ENCODE data around the gene CFAP299. TPM values are rescaled to one million over a fixed set of nuclear protein-coding genes. Genes with fewer than 3 reads are reported as not detected.

CFAP299 gene
- total and polyA plus RNA-seq, 2 experiments from 2014 or later: not detected

GRCh38 chr4:81003597-81004111, 668.1 kb downstream of the CFAP299 start:
- Histone ChIP-seq H4K20me1 (ENCODE audit: insufficient read depth, poor library complexity, severe bottlenecking) (no peaks in the 10 kb centered on the region), H3K4me2 (no peak overlapping the region), H3K36me3 (replicated peaks; ENCODE audit: insufficient read depth, low read depth) (no peaks in the 10 kb centered on the region), H3K4me3 (no peak overlapping the region), H3K27ac (no peak overlapping the region), H3K79me2 (no peaks in the 10 kb centered on the region), H3K9me3 (ENCODE audit: low read depth) (no peaks in the 10 kb centered on the region), H3K9me2 (replicated peaks; ENCODE audit: insufficient read depth) (no peaks in the 10 kb centered on the region), H3K27me3 (no peaks in the 10 kb centered on the region), H2AFZ (no peak overlapping the region), H3K4me1 (ENCODE audit: insufficient read depth) (no peaks in the 10 kb centered on the region)
- WGBS (ENCODE audit: low lambda C conversion rate, missing lambda C conversion rate): 30% methylated on average over 2 of the region's 2 CpGs
- no peak for DNase-seq (ENCODE audit: low spot score)
- TF ChIP-seq EZH2phosphoT487 (IDR thresholded peaks at IDR 0.05; ENCODE audit: low read depth, severe bottlenecking, unreplicated experiment) (no peak), CTCF (IDR thresholded peaks at IDR 0.05; ENCODE audit: poor library complexity) (no peak), EZH2 (IDR thresholded peaks at IDR 0.05; ENCODE audit: borderline replicate concordance) (no peak)

GRCh38 chr4:81007417-81007816, 671.9 kb downstream of the CFAP299 start:
- Histone ChIP-seq H3K4me3 (no peak overlapping the region), H3K36me3 (replicated peaks; ENCODE audit: insufficient read depth, low read depth) (no peaks in the 10 kb centered on the region), H3K79me2 (no peaks in the 10 kb centered on the region), H3K9me2 (replicated peaks; ENCODE audit: insufficient read depth) (no peaks in the 10 kb centered on the region), H3K4me2 (no peak overlapping the region), H3K9me3 (ENCODE audit: low read depth) (no peaks in the 10 kb centered on the region), H3K27ac (no peak overlapping the region), H2AFZ (no peak overlapping the region), H4K20me1 (ENCODE audit: insufficient read depth, poor library complexity, severe bottlenecking) (no peaks in the 10 kb centered on the region), H3K27me3 (no peaks in the 10 kb centered on the region), H3K4me1 (ENCODE audit: insufficient read depth) (no peaks in the 10 kb centered on the region)
- TF ChIP-seq EZH2 (IDR thresholded peaks at IDR 0.05; ENCODE audit: borderline replicate concordance) (no peak), CTCF (IDR thresholded peaks at IDR 0.05; ENCODE audit: poor library complexity) (no peak), EZH2phosphoT487 (IDR thresholded peaks at IDR 0.05; ENCODE audit: low read depth, severe bottlenecking, unreplicated experiment) (no peak)
- no peak for DNase-seq (ENCODE audit: low spot score)
- WGBS (ENCODE audit: low lambda C conversion rate, missing lambda C conversion rate): 92% methylated on average over 2 of the region's 2 CpGs

Other genes starting within 250 kb of the CFAP299 start
- 0.40 and 1.8 TPM in 2 replicates for gene PRDM8, start 138.2 kb upstream of the CFAP299 start, total RNA-seq
- gene PRDM8, start 138.2 kb upstream of the CFAP299 start, polyA plus RNA-seq: 0.65 and 0.66 TPM in 2 replicates
- gene FGF5, start 69.1 kb upstream of the CFAP299 start, total RNA-seq: 0.04 TPM in 1 of 2 replicates, not detected in the other
- gene FGF5, start 69.1 kb upstream of the CFAP299 start, polyA plus RNA-seq: 0.04 and 0.42 TPM in 2 replicates